ENCODE data around the gene KNG1. TPM values are rescaled to one million over a fixed set of nuclear protein-coding genes. Genes with fewer than 3 reads are reported as not detected.
"Not testable (repeated sequence)": the region's sequence is repeated elsewhere in the genome, so short reads cannot be mapped to it uniquely, and the experiment has no call there.

The KNG1 gene
- total RNA-seq, 1 donor from 2014 or later, result not detected

DNA sequence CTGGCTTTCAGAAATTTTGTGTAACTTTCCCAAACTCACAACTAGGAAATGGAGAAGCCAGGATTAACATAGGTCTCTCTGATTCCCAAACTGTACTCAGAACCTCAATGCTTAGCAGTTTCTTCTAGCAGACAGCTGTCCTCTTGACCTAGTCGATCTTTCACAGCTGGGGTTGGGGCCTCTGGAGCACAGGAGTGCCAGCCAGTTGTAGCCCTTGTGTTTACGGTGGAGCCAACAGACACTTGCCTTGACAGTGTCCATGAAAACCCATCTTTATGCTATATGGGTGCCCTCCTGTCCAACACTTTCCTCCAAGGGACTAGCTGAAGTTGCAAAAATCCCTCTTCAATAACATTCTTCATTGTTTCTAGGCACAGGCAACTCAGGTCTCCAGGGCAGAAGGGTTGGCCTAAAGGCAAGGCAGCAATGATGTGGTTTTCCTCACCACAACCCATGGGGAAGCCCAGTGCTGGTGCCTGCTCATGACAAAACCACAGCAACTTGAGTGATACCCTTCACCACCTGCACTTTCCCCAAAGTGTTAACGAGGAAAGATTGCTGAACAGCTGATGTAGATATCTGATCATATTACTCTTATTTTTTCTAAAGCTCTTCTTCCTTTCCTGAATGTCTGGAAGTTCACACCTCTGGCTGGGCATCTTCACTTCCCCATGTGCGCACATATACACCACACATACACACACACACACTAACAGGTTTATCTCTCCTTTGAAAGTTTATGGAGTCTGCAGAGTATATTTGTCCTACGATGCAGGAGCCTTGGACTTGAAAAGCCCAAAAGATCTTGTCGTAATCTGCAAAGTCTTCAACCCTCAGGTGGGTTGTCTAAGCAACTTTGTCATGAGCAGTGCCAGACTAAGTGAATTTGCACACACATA is 11.0 kb upstream of the KNG1 start:
- DNase-seq (ENCODE audit: low read depth), result no peak
- H3K4me3 ChIP-seq (ENCODE audit: low read depth, low read length), result no peak overlapping the region
- TF ChIP-seq, protein P1, sequence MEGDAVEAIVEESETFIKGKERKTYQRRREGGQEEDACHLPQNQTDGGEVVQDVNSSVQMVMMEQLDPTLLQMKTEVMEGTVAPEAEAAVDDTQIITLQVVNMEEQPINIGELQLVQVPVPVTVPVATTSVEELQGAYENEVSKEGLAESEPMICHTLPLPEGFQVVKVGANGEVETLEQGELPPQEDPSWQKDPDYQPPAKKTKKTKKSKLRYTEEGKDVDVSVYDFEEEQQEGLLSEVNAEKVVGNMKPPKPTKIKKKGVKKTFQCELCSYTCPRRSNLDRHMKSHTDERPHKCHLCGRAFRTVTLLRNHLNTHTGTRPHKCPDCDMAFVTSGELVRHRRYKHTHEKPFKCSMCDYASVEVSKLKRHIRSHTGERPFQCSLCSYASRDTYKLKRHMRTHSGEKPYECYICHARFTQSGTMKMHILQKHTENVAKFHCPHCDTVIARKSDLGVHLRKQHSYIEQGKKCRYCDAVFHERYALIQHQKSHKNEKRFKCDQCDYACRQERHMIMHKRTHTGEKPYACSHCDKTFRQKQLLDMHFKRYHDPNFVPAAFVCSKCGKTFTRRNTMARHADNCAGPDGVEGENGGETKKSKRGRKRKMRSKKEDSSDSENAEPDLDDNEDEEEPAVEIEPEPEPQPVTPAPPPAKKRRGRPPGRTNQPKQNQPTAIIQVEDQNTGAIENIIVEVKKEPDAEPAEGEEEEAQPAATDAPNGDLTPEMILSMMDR (IDR thresholded peaks at IDR 0.05; ENCODE audit: insufficient read depth, low read length, poor library complexity, severe bottlenecking), result no peak

DNA sequence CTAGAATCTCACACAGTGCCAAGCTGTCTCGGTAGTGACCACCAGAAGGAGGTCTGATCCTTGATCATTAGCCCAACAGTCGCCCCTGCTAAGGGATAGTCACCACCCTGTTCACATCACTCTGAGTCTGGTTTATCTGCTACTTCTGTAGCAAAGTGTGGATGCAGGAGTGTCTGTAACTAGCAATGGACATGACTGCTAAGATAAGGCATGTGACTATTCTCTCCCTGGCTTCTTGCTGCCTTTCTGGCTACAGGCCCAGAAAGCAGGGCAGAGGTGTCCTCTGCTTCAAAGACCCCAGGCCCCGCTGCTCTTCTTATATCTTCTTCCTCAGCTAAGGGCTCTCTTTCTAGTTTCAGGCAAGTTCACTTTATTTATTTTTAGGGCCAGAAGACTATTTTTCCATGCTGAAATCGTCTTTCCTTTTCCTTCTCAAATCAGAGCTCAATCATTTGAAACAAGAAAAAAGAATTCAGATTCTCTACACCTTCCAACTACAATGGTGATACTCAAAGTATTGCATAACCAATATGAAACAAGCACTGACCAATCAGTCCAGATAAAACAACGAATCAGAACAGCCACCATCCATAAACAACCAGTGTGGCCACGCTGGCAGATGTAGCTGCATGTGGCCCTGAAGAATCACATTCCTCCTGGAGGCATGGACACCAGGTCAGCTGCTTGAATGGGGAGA is 8.0 kb upstream of the KNG1 start:
- H3K36me3 ChIP-seq (ENCODE audit: control insufficient read depth, insufficient read depth, low read length), result no peaks in the 10 kb centered on the region
- H3K4me3 ChIP-seq (ENCODE audit: low read depth, low read length), result no peak overlapping the region
- no peaks in the 10 kb centered on the region for H3K27me3 ChIP-seq (ENCODE audit: control insufficient read depth, insufficient read depth, low read length)
- no peak for DNase-seq (ENCODE audit: low read depth)
- TF ChIP-seq, protein P1 (IDR thresholded peaks at IDR 0.05; ENCODE audit: insufficient read depth, low read length, poor library complexity, severe bottlenecking), result no peak

More for the DNA sequence above, 11.0 kb upstream of the KNG1 start:
- no peaks in the 10 kb centered on the region for H3K36me3 ChIP-seq (ENCODE audit: control insufficient read depth, insufficient read depth, low read length)
- H3K27me3 ChIP-seq (ENCODE audit: control insufficient read depth, insufficient read depth, low read length), result no peaks in the 10 kb centered on the region

DNA sequence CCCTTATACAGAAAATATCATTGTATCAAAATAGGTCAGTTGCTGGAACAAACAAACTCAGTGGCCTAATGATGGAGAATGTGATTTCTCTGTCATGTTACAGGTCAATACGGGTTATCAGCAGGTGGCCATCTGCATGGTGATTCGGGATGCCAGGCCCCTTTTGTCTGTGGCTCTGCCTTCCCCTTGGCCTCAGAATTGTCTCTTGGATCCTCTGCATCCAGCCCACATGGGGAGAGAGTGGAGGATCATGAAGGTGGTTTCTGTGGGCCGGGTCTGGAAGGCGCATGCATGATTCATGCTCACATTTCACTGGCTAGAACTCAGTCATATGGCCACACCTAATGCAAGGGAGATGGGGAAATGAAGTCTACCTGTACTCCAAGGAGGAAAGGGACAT is 6.5 kb upstream of the KNG1 start:
- not testable (repeated sequence) for H3K4me3 ChIP-seq (ENCODE audit: low read depth, low read length); H3K36me3 ChIP-seq (ENCODE audit: control insufficient read depth, insufficient read depth, low read length); DNase-seq (ENCODE audit: low read depth); H3K27me3 ChIP-seq (ENCODE audit: control insufficient read depth, insufficient read depth, low read length)

- TF ChIP-seq, protein P1 (IDR thresholded peaks at IDR 0.05; ENCODE audit: insufficient read depth, low read length, poor library complexity, severe bottlenecking), result no peak
These were observed 3.7 kb upstream of the KNG1 start for GRCh38 chr3:186713499-186713898.

GRCh38 chr3:186719945-186720739 is 3.0 kb downstream of the KNG1 start:
- no peaks in the 10 kb centered on the region for H3K36me3 ChIP-seq (ENCODE audit: control insufficient read depth, insufficient read depth, low read length)
- H3K27me3 ChIP-seq (ENCODE audit: control insufficient read depth, insufficient read depth, low read length), result no peaks in the 10 kb centered on the region
- TF ChIP-seq, protein P1 (IDR thresholded peaks at IDR 0.05; ENCODE audit: insufficient read depth, low read length, poor library complexity, severe bottlenecking), result no peak
- H3K4me3 ChIP-seq (ENCODE audit: low read depth, low read length), result no peak overlapping the region
- no peak for DNase-seq (ENCODE audit: low read depth)

More at GRCh38 chr3:186713499-186713898, 3.7 kb upstream of the KNG1 start:
- Histone ChIP-seq H3K4me3 (ENCODE audit: low read depth, low read length) (no peak overlapping the region), H3K27me3 (ENCODE audit: control insufficient read depth, insufficient read depth, low read length) (no peaks in the 10 kb centered on the region), H3K36me3 (ENCODE audit: control insufficient read depth, insufficient read depth, low read length) (no peaks in the 10 kb centered on the region)
- no peak for DNase-seq (ENCODE audit: low read depth)

DNA sequence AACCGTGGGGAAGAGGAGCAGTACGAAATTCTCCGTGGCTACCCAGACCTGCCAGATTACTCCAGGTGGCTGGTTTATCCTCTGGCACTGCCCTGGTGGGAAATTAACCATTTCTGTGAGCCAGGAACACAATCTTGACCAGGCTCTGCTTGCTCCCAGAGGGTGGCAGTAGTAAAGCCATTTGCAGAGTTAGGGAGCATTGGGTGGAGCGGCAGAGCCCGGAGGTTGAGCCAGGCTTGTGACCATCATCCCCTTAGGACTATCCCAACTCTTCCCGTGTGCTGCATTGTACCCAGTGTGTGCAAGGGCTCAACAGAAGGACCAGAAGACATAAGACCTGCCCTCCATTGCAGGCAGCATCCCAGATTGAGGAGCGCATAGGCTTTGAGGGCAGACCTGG is 5.3 kb downstream of the KNG1 start:
- no peaks in the 10 kb centered on the region for H3K36me3 ChIP-seq (ENCODE audit: control insufficient read depth, insufficient read depth, low read length)
- no peaks in the 10 kb centered on the region for H3K27me3 ChIP-seq (ENCODE audit: control insufficient read depth, insufficient read depth, low read length)
- no peak overlapping the region for H3K4me3 ChIP-seq (ENCODE audit: low read depth, low read length)
- TF ChIP-seq, protein P1 (IDR thresholded peaks at IDR 0.05; ENCODE audit: insufficient read depth, low read length, poor library complexity, severe bottlenecking), result peak; percentile 17
- no peak for DNase-seq (ENCODE audit: low read depth)
